Fibroblast of skin of abdomen (primary cell): ENCODE measurements around the gene PPAT.
"Not testable (repeated sequence)": the region's sequence is repeated elsewhere in the genome, so short reads cannot be mapped to it uniquely, and the experiment has no call there.

Experiments
- DNase-seq: peaks from one replicate; pipeline ENCODE4 v3.0.0-alpha.2; 2013

Gene PPAT

DNA sequence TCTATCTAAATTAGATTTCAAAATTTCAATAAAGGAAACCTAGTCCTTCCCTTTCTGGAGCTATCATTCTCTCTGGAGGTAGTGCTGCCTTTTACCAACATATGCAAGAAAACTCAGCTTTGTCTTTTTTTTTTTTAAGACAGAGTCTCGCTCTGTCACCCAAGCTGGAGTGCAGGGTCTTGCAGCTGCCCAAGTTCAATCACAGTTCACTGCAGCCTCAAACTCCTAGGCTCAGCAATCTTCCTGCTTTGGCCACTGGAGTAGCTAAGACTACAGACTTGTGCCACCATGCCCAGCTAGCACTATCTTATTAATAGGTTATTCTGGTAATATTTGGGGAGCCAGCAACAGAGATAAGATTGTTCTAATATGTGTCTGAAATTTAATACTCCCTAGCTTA is 60.5 kb downstream of the PPAT start:
- DNase-seq: no peak

DNA sequence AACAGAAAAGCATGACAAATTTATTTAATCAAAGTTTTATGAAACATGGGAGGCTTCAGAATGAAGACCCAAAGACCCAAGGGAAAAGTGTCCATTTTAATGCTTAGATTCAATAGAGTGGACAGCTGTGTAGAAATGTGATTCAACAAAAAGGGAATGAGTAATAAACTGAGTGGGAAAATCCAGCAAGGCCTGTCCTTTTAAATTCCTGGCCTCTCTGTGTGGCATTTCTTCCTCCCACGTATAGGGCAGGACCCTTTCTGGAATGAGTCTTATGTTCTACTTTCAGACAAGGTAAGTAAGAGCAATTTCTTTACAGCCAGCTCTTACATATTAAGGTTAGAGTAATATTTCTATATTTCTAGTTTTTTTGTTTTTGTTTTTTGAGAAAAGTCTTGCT is 62.6 kb downstream of the PPAT start:
- DNase-seq: peak; percentile 5

DNA sequence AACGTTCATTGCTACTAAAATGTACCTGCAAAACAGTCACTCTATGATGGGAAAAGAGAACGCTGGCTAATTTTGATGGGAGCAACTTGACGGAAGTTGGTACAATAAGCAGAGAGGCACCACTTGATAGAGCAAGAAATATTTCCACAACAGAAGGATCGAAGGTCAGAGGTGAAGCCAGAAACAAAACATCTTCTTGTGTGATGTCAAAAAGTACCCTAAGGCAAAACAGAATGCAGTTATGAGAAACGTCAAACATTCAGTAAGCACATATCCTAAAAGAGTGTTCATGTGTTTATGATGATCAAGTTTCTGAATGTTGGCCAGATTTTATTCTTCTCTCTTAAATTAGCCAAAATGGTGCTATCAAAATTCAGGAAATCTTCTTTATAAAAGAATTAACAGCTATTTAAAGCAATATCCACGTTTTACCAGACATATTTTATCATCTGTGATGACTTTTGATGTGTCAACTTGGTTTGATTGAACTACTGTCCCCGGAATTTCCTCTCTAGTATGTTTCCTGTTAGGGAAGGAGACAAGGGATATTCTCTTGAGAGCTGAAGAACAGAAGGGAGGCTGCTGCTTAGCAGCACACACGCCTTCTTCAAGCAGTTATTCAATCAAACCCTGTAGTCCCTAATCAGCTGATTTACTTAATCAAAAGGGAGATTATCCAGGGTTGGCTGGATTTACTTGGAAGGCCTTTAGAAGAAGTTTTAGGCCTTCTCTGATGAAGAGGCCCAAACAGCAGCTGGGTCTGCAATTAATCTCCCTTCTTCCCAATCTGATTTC is 63.8 kb downstream of the PPAT start:
- DNase-seq: no peak

DNA sequence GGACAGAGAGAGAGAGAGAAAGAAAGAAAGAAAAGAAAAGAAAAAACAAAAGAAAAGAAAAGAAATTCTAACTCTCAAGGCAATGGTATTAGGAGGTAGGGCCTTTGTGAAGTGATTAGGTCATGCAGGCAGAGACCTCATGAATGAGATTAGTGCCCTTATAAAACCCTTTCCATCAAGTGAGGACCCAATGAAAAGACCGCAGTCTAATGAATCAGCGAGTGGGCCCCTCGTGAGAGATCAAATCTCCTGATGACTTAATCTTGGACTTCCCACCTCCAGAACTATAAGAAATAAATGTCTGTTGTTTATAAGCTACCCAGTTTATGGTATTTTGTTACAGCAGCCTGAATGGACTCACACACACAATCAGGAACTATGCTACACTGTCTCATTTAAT is 65.0 kb downstream of the PPAT start:
- DNase-seq: no peak

DNA sequence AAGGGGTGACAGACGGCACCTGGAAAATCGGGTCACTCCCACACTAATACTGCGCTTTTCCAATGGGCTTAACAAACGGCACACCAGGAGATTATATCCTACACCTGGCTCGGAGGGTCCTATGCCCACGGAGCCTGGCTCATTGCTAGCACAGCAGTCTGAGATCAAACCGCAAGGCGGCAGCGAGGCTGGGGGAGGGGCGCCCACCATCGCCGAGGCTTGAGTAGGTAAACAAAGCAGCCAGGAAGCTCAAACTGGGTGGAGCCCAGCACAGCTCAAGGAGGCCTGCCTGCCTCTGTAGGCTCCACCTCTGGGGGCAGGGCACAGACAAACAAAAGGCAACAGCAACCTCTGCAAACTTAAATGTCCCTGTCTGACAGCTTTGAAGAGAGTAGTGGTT is 72.4 kb downstream of the PPAT start:
- not testable (repeated sequence) for DNase-seq

DNA sequence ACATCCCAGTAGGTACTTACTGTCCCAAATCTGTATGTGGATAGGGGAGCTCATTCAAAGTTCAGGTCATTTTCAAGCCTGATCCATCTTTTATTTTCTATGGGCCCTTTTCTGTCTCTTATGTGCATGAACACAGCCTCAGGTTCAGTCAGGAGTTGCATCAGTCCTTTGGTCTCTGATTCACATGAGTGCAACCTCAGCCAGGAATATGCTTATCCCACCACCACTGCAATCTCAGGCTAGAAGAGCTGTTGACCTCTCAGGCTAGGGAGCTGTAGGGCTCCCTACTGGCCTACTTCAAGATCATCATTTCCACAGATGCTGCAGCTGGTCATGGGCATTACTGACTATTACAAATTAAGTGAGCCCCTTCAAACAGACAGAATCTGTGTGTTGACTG is 75.3 kb downstream of the PPAT start:
- DNase-seq: peak; percentile 5

DNA sequence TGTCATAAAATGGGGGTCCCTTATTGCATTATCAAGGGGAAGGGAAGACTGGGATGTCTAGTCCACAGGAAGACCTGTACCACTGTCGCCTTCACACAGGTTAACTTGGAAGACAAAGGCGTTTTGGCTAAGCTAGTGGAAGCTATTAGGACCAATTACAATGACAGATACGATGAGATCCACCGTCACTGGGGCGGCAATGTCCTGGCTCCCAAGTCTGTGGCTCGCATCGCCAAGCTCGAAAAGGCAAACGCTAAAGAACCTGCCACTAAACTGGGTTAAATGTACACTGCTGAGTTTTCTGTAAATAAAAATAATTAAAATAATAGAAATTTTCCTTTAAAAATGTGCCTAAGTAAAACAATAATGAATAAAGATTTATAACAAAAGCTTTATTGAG is 78.8 kb downstream of the PPAT start:
- no peak for DNase-seq

DNA sequence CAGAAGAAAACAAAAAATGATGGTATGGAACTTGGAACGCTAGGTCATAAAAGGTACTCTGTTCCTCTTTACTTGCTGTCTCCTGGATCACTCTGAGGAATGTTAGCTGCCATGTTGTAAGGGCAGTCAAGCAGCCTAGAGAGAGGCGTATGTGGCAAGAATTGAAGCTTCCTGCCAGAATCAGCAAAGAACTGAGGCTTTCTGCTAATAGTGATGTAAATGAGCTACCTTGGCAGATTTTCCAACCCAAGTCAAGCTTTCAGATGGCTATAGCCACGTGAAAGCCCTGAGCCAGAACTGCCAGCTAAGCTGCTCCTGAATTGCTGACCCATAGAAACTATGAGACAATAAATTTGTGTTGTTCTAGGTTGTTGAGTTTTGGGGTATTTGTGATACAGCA is 86.8 kb downstream of the PPAT start:
- DNase-seq: no peak

DNA sequence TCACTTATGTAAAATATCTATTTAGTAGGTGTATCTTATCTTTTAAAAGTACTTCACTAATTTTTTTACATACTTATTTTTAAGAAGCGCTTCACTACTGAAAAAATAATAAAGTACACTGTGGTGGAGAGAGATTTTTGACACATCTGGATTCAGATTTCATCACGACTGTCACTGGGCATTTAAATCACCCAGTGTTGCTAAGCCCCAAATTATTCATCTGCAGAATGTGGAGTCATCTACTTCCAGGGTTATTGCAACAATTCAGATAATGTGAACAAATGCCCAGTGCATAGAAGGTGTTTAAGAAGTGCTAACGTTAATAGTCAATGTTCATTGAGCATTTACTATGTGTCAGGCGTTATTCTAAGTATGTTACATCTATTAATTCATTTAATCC is 90.0 kb downstream of the PPAT start:
- peak; percentile 9 for DNase-seq
